Measurements from ENCODE around the gene GRIN2A. TPM values are rescaled to one million over a fixed set of nuclear protein-coding genes. Genes with fewer than 3 reads are reported as not detected.

Gene GRIN2A
- total and polyA plus RNA-seq, 2 of the 8 experiments (the other 6 are each of a cell fraction or from before 2014, with no cell fraction given), result 0.18 to 1.8 TPM

DNA sequence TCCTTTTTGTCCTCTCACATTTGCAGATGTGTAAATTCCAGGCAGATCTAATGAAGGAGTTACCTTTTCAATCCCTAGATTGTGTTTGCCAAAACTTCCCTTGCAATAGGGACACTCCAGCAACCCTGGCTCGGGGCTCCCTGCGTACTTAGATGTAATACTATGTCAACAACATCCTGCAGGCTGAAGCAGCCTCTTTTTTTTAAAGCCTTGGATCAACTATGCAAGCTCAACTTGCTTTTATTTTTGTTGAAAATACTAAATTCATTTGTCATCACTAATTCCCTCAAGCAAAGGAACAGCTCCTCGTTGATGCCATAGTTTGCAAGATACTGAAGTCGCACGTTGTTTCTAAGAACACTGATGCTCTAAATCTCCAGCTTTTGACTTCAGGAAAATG, 59.1 kb downstream of the GRIN2A start:
- H4K20me1 ChIP-seq (replicated peaks in 1 of 2; ENCODE audit: control insufficient read depth in 1 of 2, insufficient read depth in 2 of 2, low read length in 2 of 2), result no peaks in the 10 kb centered on the region
- H2BK120ac ChIP-seq (replicated peaks; ENCODE audit: low read depth, low read length), result no peak overlapping the region
- H3K9me3 ChIP-seq (ENCODE audit: insufficient read depth in 2 of 2, low read depth in 1 of 2, low read length in 1 of 2), result no peaks in the 10 kb centered on the region
- H3K79me2 ChIP-seq (ENCODE audit: control insufficient read depth in 1 of 2, insufficient read depth in 2 of 2, low read length in 2 of 2), result no peaks in the 10 kb centered on the region
- no peak overlapping the region for H2BK15ac ChIP-seq (ENCODE audit: low read length)
- no peak overlapping the region for H3K9ac ChIP-seq (replicated peaks in 1 of 4; ENCODE audit: extremely low read depth in 1 of 4, low read depth in 3 of 4, low read length in 3 of 4)
- DNase-seq (ENCODE audit: low read depth in 1 of 2, low spot score in 2 of 2), result no peak
- no peaks in the 10 kb centered on the region for H3K79me1 ChIP-seq (ENCODE audit: low read depth, low read length)
- H3K4me1 ChIP-seq (replicated peaks in 1 of 4; ENCODE audit: control insufficient read depth in 3 of 4, insufficient read depth in 4 of 4, low read length in 3 of 4), result peaks cover 0 to 7% (median 0%) of the 10 kb centered on the region in 4 experiments; a peak in 2 of 7 replicates
- no peak overlapping the region for H4K5ac ChIP-seq (ENCODE audit: insufficient read length, low read depth, low read length)
- H2BK5ac ChIP-seq (ENCODE audit: low read depth, low read length), result no peak overlapping the region
- no peak overlapping the region for H3K23ac ChIP-seq (ENCODE audit: insufficient read length)
- no peak overlapping the region for H2BK20ac ChIP-seq (ENCODE audit: low read length)
- no peak overlapping the region for H3K4me3 ChIP-seq (ENCODE audit: extremely low read depth in 1 of 4, insufficient read depth in 2 of 4, low read depth in 3 of 4, low read length in 4 of 4)
- ChIA-PET POLR2A (ENCODE audit: partially characterized antibody) (no interaction called here), CTCF (ENCODE audit: partially characterized antibody) (interaction anchor here (0.5 to 2.1 kb wide), 14 partner anchors 8 to 901 kb away, joined by 3 to 6 read pairs (median 4); no protein-coding TSS in a partner anchor)
- H3K4me2 ChIP-seq (ENCODE audit: insufficient read depth in 1 of 2, low read depth in 2 of 2, low read length in 2 of 2), result no peak overlapping the region
- no peak overlapping the region for H3K27ac ChIP-seq (ENCODE audit: low read depth, low read length)
- WGBS, 2 experiments (ENCODE audit: extremely low coverage in 1 of 2, insufficient coverage in 1 of 2, insufficient read length in 1 of 2, insufficient replicate concordance in 2 of 2, low coverage in 1 of 2, low lambda C conversion rate in 2 of 2, missing lambda C conversion rate in 1 of 2), result 86% methylated on average over 5 of the region's 5 CpGs; no CpG with 5 or more reads in 1 of the 2 experiments
- H3K4ac ChIP-seq (replicated peaks; ENCODE audit: insufficient read length, low read depth, low read length), result no peak overlapping the region
- H3K56ac ChIP-seq (replicated peaks; ENCODE audit: insufficient read length, low read depth, low read length), result no peak overlapping the region
- no peak for FAIRE-seq
- no peaks in the 10 kb centered on the region for H3K36me3 ChIP-seq (ENCODE audit: control insufficient read depth in 2 of 4, insufficient read depth in 4 of 4, low read length in 3 of 4)
- no peak overlapping the region for H2AFZ ChIP-seq (ENCODE audit: low read length)
- no peak overlapping the region for H3K18ac ChIP-seq (ENCODE audit: extremely low read depth, low read length)
- H3K14ac ChIP-seq (ENCODE audit: insufficient read length), result no peak overlapping the region
- H4K91ac ChIP-seq (replicated peaks; ENCODE audit: insufficient read length, low read length), result no peak overlapping the region
- H2BK12ac ChIP-seq (ENCODE audit: low read depth, low read length), result no peak overlapping the region
- no peak overlapping the region for H4K8ac ChIP-seq (ENCODE audit: extremely low read depth, insufficient read depth, low read length)
- no peaks in the 10 kb centered on the region for H3K23me2 ChIP-seq (ENCODE audit: low read depth, low read length)
- no peaks in the 10 kb centered on the region; a peak in 1 of 7 replicates for H3K27me3 ChIP-seq (replicated peaks in 1 of 4; ENCODE audit: control insufficient read depth in 3 of 4, extremely low read depth in 1 of 4, insufficient read depth in 3 of 4, low read length in 3 of 4)
- H2AK5ac ChIP-seq (ENCODE audit: low read depth, low read length), result no peak overlapping the region
- TF ChIP-seq MAFK (IDR thresholded peaks at IDR 0.05; ENCODE audit: low read depth, low read length) (no peak), GABPA (IDR thresholded peaks at IDR 0.05; ENCODE audit: borderline replicate concordance, insufficient read depth, low read length) (no peak), HDAC2 (IDR thresholded peaks at IDR 0.05; ENCODE audit: borderline replicate concordance in 1 of 2, low read depth in 2 of 2, low read length in 2 of 2) (no peak), TBP (IDR thresholded peaks at IDR 0.05; ENCODE audit: low read depth, low read length) (no peak), RAD21 (IDR thresholded peaks at IDR 0.05 in 1 of 2, conservative IDR thresholded peaks at IDR 0.05 in 1 of 2; ENCODE audit: low read depth in 2 of 2, low read length in 2 of 2) (no peak), CHD1 (IDR thresholded peaks at IDR 0.05; ENCODE audit: low read depth, low read length) (no peak)
- TF ChIP-seq, protein P1, sequence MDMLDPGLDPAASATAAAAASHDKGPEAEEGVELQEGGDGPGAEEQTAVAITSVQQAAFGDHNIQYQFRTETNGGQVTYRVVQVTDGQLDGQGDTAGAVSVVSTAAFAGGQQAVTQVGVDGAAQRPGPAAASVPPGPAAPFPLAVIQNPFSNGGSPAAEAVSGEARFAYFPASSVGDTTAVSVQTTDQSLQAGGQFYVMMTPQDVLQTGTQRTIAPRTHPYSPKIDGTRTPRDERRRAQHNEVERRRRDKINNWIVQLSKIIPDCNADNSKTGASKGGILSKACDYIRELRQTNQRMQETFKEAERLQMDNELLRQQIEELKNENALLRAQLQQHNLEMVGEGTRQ (IDR thresholded peaks at IDR 0.05; ENCODE audit: low read length), result no peak
- TF ChIP-seq, protein P2, sequence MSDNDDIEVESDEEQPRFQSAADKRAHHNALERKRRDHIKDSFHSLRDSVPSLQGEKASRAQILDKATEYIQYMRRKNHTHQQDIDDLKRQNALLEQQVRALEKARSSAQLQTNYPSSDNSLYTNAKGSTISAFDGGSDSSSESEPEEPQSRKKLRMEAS (IDR thresholded peaks at IDR 0.05), result no peak
- TF ChIP-seq, protein P3, sequence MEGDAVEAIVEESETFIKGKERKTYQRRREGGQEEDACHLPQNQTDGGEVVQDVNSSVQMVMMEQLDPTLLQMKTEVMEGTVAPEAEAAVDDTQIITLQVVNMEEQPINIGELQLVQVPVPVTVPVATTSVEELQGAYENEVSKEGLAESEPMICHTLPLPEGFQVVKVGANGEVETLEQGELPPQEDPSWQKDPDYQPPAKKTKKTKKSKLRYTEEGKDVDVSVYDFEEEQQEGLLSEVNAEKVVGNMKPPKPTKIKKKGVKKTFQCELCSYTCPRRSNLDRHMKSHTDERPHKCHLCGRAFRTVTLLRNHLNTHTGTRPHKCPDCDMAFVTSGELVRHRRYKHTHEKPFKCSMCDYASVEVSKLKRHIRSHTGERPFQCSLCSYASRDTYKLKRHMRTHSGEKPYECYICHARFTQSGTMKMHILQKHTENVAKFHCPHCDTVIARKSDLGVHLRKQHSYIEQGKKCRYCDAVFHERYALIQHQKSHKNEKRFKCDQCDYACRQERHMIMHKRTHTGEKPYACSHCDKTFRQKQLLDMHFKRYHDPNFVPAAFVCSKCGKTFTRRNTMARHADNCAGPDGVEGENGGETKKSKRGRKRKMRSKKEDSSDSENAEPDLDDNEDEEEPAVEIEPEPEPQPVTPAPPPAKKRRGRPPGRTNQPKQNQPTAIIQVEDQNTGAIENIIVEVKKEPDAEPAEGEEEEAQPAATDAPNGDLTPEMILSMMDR (IDR thresholded peaks at IDR 0.05; ENCODE audit: control extremely low read depth in 1 of 3, insufficient read depth in 1 of 3, low read depth in 1 of 3, low read length in 3 of 3), result no peak
